ENCODE results near the gene PRKG1. TPM values are rescaled to one million over a fixed set of nuclear protein-coding genes. Genes with fewer than 3 reads are reported as not detected.

PRKG1 gene
- total RNA-seq, 4 donors from 2014 or later = 24.5 to 46.1 (median 37.1) TPM

DNA sequence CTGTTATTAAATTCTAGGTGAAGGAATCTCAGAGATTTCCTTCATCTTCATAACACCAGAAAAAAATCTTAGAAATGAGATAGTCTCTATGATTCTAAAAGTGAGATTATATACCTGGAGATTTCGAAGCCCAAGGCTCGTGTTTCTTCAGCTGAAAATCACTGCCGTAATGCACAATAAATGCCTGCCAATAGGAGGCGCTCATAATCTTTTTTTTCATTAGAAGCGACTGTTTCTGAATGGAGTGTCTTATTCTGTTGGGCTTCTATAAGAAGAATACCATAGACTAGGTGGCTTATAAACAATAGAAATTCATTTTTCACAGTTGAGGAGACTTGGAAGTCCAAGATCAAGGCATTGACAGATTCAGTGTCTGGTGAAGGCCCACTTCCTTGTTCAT is 294.7 kb downstream of the PRKG1 start:
- no peak for TF ChIP-seq POLR2AphosphoS5 (IDR thresholded peaks at IDR 0.05)
- no peak for TF ChIP-seq EP300 (IDR thresholded peaks at IDR 0.05)
- TF ChIP-seq POLR2A (IDR thresholded peaks at IDR 0.05; ENCODE audit: low read depth) = no peak
- TF ChIP-seq, protein P1, sequence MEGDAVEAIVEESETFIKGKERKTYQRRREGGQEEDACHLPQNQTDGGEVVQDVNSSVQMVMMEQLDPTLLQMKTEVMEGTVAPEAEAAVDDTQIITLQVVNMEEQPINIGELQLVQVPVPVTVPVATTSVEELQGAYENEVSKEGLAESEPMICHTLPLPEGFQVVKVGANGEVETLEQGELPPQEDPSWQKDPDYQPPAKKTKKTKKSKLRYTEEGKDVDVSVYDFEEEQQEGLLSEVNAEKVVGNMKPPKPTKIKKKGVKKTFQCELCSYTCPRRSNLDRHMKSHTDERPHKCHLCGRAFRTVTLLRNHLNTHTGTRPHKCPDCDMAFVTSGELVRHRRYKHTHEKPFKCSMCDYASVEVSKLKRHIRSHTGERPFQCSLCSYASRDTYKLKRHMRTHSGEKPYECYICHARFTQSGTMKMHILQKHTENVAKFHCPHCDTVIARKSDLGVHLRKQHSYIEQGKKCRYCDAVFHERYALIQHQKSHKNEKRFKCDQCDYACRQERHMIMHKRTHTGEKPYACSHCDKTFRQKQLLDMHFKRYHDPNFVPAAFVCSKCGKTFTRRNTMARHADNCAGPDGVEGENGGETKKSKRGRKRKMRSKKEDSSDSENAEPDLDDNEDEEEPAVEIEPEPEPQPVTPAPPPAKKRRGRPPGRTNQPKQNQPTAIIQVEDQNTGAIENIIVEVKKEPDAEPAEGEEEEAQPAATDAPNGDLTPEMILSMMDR (IDR thresholded peaks at IDR 0.05) = no peak
- Histone ChIP-seq H3K36me3 (no peaks in the 10 kb centered on the region), H3K4me3 (no peak overlapping the region), H3K27ac (replicated peaks in 1 of 4) (no peak overlapping the region), H3K9me3 (no peaks in the 10 kb centered on the region), H3K4me1 (peaks cover 6 to 31% (median 16%) of the 10 kb centered on the region in 4 donors), H3K27me3 (no peaks in the 10 kb centered on the region)
- DNase-seq (ENCODE audit: extremely low spot score) = no peak
- intact Hi-C loops (cut with DNase I) = no loop called here
- WGBS = 87% methylated on average over 5 of the region's 5 CpGs

DNA sequence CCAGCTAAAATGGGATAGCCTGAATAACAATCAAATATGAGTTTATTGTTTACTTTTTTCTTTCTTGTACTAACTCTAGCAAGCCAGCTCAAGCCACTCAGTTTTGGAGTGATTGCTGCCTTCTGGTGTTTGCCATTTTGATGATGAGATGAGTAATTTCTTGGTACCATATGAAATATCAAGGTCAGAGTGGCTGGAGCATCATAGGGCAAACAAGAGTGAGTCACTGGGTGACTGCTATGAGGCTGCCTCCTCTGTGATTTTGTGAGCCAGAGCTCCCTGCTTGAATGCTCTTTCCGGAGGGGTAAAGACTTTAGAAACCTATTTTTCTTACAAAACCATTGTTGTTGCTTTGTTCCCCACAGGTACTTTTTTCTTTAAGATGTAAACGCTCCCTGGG is 295.6 kb downstream of the PRKG1 start:
- Histone ChIP-seq H3K9me3 (no peaks in the 10 kb centered on the region), H3K36me3 (no peaks in the 10 kb centered on the region), H3K27ac (replicated peaks in 1 of 4) (no peak overlapping the region), H3K4me1 (peaks cover 6 to 31% (median 16%) of the 10 kb centered on the region in 4 donors), H3K27me3 (no peaks in the 10 kb centered on the region), H3K4me3 (no peak overlapping the region)
- 89% methylated on average over 2 of the region's 2 CpGs for WGBS
- no peak for DNase-seq (ENCODE audit: extremely low spot score)
- intact Hi-C loops (cut with DNase I) = no loop called here
- no peak for TF ChIP-seq POLR2AphosphoS5 (IDR thresholded peaks at IDR 0.05)
- TF ChIP-seq EP300 (IDR thresholded peaks at IDR 0.05) = no peak
- no peak for TF ChIP-seq POLR2A (IDR thresholded peaks at IDR 0.05; ENCODE audit: low read depth)
- TF ChIP-seq, protein P1 (IDR thresholded peaks at IDR 0.05) = no peak

DNA sequence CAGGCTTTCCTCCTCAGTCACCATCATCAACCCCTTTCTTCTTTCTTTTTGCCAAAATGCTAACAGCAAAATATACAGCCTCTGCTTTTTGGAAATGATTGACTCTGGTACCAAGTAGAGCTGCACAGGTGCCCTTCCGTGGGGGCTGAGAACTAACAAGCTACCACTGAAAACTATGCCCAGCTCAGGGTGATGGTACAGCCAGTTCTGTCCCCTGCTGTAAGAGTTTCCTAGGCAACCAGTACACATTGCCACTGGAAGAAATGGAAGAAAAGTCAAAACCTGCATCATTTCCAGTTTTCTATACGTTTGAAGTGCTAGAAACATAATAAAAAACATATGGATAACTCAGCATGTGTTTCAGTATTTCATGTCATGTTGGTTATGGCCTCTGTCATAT is 297.5 kb downstream of the PRKG1 start:
- intact Hi-C loops (cut with DNase I) = no loop called here
- Histone ChIP-seq H3K4me3 (no peak overlapping the region), H3K27me3 (no peaks in the 10 kb centered on the region), H3K4me1 (peaks cover 0 to 16% (median 8%) of the 10 kb centered on the region in 4 donors), H3K27ac (replicated peaks in 1 of 4) (no peak overlapping the region), H3K9me3 (no peaks in the 10 kb centered on the region), H3K36me3 (no peaks in the 10 kb centered on the region)
- no peak for DNase-seq (ENCODE audit: extremely low spot score)
- TF ChIP-seq POLR2AphosphoS5 (IDR thresholded peaks at IDR 0.05) (no peak), POLR2A (IDR thresholded peaks at IDR 0.05; ENCODE audit: low read depth) (no peak), EP300 (IDR thresholded peaks at IDR 0.05) (no peak)
- TF ChIP-seq, protein P1 (IDR thresholded peaks at IDR 0.05) = no peak
- 39% methylated on average over 2 of the region's 2 CpGs for WGBS

DNA sequence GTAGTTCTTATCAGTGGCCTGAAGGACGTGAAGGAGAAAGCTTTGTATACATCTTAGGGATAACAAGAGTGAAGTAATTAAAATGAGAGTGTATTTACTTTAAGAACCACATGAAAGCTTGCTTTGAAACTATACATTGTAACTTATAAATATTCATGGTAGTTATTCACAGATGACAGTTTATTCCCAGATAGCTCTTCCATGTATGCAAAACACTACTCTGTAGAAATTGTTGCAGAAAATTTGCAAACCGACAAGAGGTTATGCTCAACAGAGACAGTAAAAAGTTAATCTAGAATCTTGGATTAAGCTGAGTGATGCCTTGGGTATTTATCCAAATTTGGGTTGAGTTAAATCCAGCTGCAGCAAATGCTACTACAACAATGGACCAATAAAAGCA is 301.5 kb downstream of the PRKG1 start:
- no peak for DNase-seq (ENCODE audit: extremely low spot score)
- Histone ChIP-seq H3K4me1 (peaks cover 10 to 19% (median 11%) of the 10 kb centered on the region in 4 donors), H3K36me3 (no peaks in the 10 kb centered on the region), H3K9me3 (no peaks in the 10 kb centered on the region), H3K27me3 (no peaks in the 10 kb centered on the region), H3K27ac (replicated peaks in 1 of 4) (no peak overlapping the region), H3K4me3 (no peak overlapping the region)
- 81% methylated on average over 2 of the region's 2 CpGs for WGBS
- intact Hi-C loops (cut with DNase I) = no loop called here
- TF ChIP-seq POLR2A (IDR thresholded peaks at IDR 0.05; ENCODE audit: low read depth) (no peak), POLR2AphosphoS5 (IDR thresholded peaks at IDR 0.05) (no peak), EP300 (IDR thresholded peaks at IDR 0.05) (no peak)
- TF ChIP-seq, protein P1 (IDR thresholded peaks at IDR 0.05) = no peak

All from esophagus muscularis mucosa (tissue), 4 donors.